Measurements from ENCODE around the gene MAP3K21.

GRCh38 chr1:233364695-233365539, 37.4 kb downstream of the MAP3K21 start:
- TF ChIP-seq SMAD4 (CRISPR knock-in tag; conservative IDR thresholded peaks at IDR 0.05) (no peak), ATF2 (CRISPR knock-in tag; IDR thresholded peaks at IDR 0.05) (no peak), MCM5 (IDR thresholded peaks at IDR 0.05; ENCODE audit: low read depth) (no peak), CTCF (IDR thresholded peaks at IDR 0.05 in 2 of 3, conservative IDR thresholded peaks at IDR 0.05 in 1 of 3; ENCODE audit: insufficient read depth in 2 of 3, low read depth in 1 of 3, low read length in 3 of 3) (peak; percentile 40 to 74 (median 50); a peak in 4 of 6 replicates), LEF1 (IDR thresholded peaks at IDR 0.05) (no peak), ZNF24 (IDR thresholded peaks at IDR 0.05) (no peak), SETDB1 (IDR thresholded peaks at IDR 0.05; ENCODE audit: low read length) (no peak), SP1 (CRISPR knock-in tag; IDR thresholded peaks at IDR 0.05) (no peak), CBX2 (IDR thresholded peaks at IDR 0.05; ENCODE audit: insufficient read depth, low read length, poor library complexity, severe bottlenecking) (no peak)
